ENCODE data around the gene DIAPH2. TPM values are rescaled to one million over a fixed set of nuclear protein-coding genes. Genes with fewer than 3 reads are reported as not detected.

DIAPH2 gene
- total and polyA plus RNA-seq, 2 experiments from 2014 or later, result 16.2 to 56.6 TPM

GRCh38 chrX:96906741-96907140 is 222.1 kb downstream of the DIAPH2 start (continued):
- no peak for TF ChIP-seq ZNF462 (CRISPR knock-in tag; IDR thresholded peaks at IDR 0.05)
- no peak for TF ChIP-seq ZNF331 (CRISPR knock-in tag; IDR thresholded peaks at IDR 0.05; ENCODE audit: low read depth)
- TF ChIP-seq ZNF114 (CRISPR knock-in tag; IDR thresholded peaks at IDR 0.05), result no peak
- no peak for TF ChIP-seq EZH2 (IDR thresholded peaks at IDR 0.05; ENCODE audit: low read depth, unreplicated experiment)
- TF ChIP-seq POLR2AphosphoS5 (IDR thresholded peaks at IDR 0.05; ENCODE audit: low read depth), result no peak
- no peak for TF ChIP-seq CREB1 (CRISPR knock-in tag; IDR thresholded peaks at IDR 0.05; ENCODE audit: low read depth)
- no peak for TF ChIP-seq ETS1 (IDR thresholded peaks at IDR 0.05)
- TF ChIP-seq NANOG (IDR thresholded peaks at IDR 0.05; ENCODE audit: borderline replicate concordance), result no peak
- TF ChIP-seq STAT1 (IDR thresholded peaks at IDR 0.05; ENCODE audit: unreplicated experiment), result no peak
- TF ChIP-seq CTCF (conservative IDR thresholded peaks at IDR 0.05; ENCODE audit: low read depth in 2 of 2), result no peak
- no peak for TF ChIP-seq JUNB (IDR thresholded peaks at IDR 0.05; ENCODE audit: unreplicated experiment)

Data from GM23338 (cell line).